A549 (cell line): Measurements from ENCODE around the gene MUCL3.

Experiments
- CHD4 ChIP-seq: fragments of 200-600 bp; sonication (generic); IDR thresholded peaks from 2 replicates; pipeline ENCODE4 v1.6.1; 2016; ENCODE audit warnings: antibody characterized with exemption, mild to moderate bottlenecking, borderline replicate concordance
- HMGXB4 ChIP-seq: fragments of 250-450 bp; sonication (Bioruptor Pico); IDR thresholded peaks from 2 replicates; pipeline ENCODE4 v1.5.0; 2021; ENCODE audit warnings: mild to moderate bottlenecking, moderate library complexity, borderline replicate concordance

DNA sequence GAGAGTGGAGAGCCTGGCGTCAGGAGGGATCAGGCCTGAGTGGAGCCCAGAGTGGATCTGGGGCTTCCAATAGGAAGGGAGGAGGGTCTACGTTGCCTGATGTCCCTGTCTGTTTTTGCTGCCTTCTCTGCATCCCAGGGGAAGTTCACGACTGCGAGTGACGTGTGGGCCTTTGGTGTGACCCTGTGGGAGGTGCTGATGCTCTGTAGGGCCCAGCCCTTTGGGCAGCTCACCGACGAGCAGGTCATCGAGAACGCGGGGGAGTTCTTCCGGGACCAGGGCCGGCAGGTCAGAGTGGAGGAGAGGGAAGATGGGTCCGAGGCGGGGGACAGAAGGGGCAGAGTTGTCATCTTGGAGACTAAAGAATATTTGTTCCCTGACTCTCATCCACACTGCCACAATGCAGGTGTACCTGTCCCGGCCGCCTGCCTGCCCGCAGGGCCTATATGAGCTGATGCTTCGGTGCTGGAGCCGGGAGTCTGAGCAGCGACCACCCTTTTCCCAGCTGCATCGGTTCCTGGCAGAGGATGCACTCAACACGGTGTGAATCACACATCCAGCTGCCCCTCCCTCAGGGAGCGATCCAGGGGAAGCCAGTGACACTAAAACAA lies 41.9 kb upstream of the MUCL3 start:
- TF ChIP-seq CHD4, result no peak
- no peak for TF ChIP-seq HMGXB4 (CRISPR knock-in tag)
